ENCODE measurements around the gene WDR82. TPM values are rescaled to one million over a fixed set of nuclear protein-coding genes. Genes with fewer than 3 reads are reported as not detected.

The WDR82 gene
- total and polyA plus RNA-seq, 7 donors = 22.2 to 54.9 (median 46.8) TPM

DNA sequence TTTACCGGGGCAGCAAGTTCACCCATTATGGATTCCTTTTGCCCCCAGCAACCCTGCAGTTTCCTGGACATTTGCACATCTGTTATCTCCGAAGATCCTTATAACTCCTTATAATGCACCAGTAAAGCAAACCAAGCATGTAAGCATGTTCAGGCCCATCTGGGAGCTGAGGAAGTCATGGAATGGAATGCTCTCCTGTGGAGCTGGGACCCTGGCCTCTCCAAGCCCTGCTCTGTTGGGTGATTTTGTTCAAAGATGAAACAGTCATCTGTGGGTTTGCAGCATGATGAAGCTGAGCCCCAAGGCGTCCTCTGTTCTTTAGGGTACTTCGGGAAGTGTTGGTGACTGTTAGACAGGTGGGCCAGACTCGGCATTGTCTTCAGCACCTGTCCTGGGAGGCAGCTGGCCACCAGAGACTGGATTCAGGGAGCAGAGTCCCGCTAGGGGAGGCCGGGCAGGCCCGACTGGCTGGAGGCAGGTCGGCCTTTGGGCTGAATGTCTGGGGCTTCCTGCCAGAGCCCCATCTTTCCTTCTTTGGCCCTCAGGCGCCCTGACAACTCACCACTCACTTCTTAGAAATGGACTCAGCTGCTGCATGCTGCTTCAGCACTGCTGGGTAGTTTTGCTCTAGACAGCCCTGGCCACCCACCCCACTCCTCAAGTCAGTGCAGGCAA lies 41.6 kb upstream of the WDR82 start:
- intact Hi-C loops (cut with DNase I) = no loop called here
- Histone ChIP-seq H3K27me3 (no peaks in the 10 kb centered on the region), H3K9me3 (no peaks in the 10 kb centered on the region), H3K27ac (no peak overlapping the region), H3K4me3 (no peak overlapping the region), H3K4me1 (peaks cover 0 to 14% (median 11%) of the 10 kb centered on the region in 4 donors), H3K36me3 (no peaks in the 10 kb centered on the region)
- WGBS, 2 donors = 91 to 92% methylated on average over 10 of the region's 10 CpGs
- no peak for DNase-seq
- no peak for TF ChIP-seq POLR2A (IDR thresholded peaks at IDR 0.05)
- TF ChIP-seq EP300 (IDR thresholded peaks at IDR 0.05) = no peak
- no peak for TF ChIP-seq POLR2AphosphoS5 (IDR thresholded peaks at IDR 0.05)
- TF ChIP-seq, protein P1, sequence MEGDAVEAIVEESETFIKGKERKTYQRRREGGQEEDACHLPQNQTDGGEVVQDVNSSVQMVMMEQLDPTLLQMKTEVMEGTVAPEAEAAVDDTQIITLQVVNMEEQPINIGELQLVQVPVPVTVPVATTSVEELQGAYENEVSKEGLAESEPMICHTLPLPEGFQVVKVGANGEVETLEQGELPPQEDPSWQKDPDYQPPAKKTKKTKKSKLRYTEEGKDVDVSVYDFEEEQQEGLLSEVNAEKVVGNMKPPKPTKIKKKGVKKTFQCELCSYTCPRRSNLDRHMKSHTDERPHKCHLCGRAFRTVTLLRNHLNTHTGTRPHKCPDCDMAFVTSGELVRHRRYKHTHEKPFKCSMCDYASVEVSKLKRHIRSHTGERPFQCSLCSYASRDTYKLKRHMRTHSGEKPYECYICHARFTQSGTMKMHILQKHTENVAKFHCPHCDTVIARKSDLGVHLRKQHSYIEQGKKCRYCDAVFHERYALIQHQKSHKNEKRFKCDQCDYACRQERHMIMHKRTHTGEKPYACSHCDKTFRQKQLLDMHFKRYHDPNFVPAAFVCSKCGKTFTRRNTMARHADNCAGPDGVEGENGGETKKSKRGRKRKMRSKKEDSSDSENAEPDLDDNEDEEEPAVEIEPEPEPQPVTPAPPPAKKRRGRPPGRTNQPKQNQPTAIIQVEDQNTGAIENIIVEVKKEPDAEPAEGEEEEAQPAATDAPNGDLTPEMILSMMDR (IDR thresholded peaks at IDR 0.05) = no peak

DNA sequence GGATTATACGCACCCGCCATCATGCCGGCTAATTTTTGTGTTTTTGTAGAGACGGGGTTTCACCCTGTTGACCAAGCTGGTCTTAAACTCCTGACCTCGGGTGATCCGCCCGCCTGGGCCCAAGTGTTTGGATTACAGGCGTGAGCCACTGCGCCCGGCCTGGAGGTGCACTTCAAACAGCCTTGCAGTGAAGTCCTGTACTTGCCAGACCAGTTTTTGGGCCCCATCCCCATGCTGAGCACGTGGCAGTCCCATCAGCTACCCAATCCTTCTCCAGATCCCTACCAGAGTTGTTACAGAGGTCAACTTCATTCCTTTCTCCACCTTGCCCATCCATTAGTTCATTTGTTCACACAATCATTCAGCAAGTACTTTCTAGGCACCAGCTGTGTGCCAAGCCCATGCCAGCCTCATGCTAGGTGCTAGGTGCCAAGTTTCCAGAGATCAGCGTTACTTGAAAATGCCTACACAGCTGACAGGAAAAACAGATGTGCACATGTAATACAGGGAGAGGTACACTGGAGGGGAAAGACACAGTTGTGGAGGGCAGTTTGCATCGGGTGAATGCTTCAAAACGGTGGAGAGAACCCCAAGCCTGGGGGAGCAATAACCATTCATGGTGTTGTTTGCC lies 39.9 kb upstream of the WDR82 start:
- no peak for TF ChIP-seq POLR2A (IDR thresholded peaks at IDR 0.05)
- no peak for TF ChIP-seq EP300 (IDR thresholded peaks at IDR 0.05)
- TF ChIP-seq POLR2AphosphoS5 (IDR thresholded peaks at IDR 0.05) = no peak
- TF ChIP-seq, protein P1 (IDR thresholded peaks at IDR 0.05) = no peak
- Histone ChIP-seq H3K27ac (no peak overlapping the region), H3K4me1 (peaks cover 0 to 18% (median 11%) of the 10 kb centered on the region in 4 donors), H3K36me3 (no peaks in the 10 kb centered on the region), H3K27me3 (no peaks in the 10 kb centered on the region), H3K9me3 (no peaks in the 10 kb centered on the region), H3K4me3 (peak overlapping the region in 1 of 4 donors; percentile 46)
- WGBS, 2 donors = 46 to 71% methylated on average over 14 of the region's 14 CpGs
- no peak for DNase-seq
- intact Hi-C loops (cut with DNase I) = no loop called here

DNA sequence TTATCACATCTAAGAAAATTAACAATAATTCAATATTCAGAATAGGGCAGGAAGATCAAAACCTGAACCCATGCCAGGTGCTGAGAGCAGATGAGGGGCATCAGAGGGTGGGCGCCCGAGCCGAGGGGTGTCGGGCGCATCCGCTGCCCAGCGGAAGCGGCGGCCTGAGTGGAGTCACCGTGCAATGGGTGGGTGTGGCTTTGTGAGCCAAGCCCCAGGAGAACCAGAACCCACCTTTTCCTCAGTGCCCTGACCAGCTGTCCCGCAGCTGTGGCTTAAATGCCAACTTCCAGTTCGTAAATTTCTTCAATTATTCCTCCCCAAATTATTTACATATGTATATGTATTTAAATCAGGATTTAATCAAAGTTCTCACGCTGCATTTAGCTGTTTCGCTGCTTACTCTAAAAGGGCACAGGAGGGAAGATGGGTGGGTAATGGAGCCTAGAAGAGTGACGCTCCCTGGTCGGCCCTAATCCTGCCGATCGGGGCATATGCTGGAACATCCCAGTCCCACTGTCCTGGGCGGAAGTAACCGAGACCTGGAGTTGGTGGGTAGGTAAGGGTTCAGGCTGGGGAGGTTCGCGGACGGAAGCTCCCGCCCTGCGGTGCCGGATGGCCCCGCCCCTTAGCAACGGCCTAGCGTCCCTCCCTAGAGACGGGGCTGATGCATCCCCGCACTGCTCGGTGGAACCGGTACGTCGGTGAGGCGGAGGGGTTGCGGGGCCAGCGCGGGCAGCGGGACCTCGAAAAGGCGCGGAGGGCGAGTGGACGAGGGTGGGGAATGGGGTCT lies 39.0 kb upstream of the WDR82 start:
- Histone ChIP-seq H3K4me1 (peaks cover 0 to 18% (median 11%) of the 10 kb centered on the region in 4 donors), H3K27me3 (no peaks in the 10 kb centered on the region), H3K9me3 (no peaks in the 10 kb centered on the region), H3K4me3 (peak overlapping the region; percentile 17 to 46 (median 40)), H3K27ac (no peak overlapping the region), H3K36me3 (no peaks in the 10 kb centered on the region)
- TF ChIP-seq EP300 (IDR thresholded peaks at IDR 0.05) (no peak), POLR2AphosphoS5 (IDR thresholded peaks at IDR 0.05) (peak in 1 of 4 donors; percentile 19), POLR2A (IDR thresholded peaks at IDR 0.05) (no peak)
- TF ChIP-seq, protein P1 (IDR thresholded peaks at IDR 0.05) = no peak
- intact Hi-C loops (cut with DNase I) = no loop called here
- DNase-seq = no peak
- WGBS, 2 donors = 10 to 17% methylated on average over 45 of the region's 45 CpGs

DNA sequence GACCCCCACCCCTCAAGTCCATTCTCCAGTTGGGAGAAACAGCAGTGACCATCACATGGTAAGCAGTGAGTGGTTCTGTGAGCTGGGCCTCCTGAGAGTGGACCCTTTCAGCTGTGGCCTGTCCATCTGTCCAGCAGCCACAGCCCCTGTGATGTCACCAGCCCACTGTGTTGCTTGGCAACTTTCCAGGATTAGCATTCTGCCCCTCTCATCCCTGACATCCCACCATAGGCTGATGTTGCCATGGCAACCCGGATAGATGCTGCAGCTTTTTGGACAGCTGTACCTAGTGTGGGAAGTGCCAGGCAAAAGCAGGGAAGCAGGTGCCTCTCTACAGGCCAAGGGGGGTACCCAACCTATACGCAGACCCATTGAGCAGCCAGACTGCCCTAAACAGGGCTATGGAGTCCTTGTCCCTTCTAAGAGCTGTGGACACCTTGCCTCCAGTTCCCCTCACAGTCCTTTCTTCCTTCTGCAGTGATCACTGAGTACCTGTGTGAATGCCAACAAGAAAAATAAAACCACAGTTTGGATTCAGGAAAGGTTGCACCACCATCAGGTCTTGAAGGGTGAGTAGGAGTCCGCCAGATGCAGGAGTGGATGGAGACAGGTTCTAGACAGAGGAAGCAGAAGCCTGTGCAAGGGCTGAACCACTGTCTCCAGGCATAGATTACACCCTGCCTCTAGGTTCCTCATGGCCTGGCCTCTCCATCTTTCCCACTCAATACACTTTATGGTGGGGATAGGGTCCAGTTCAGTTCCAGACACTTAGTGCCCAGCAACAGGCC lies 37.7 kb upstream of the WDR82 start, which contains the start of gene DNAH1:
Gene DNAH1, plus strand, starts transcription at position 343 of the 788 bp plus-strand sequence. CDS start 6,124 bp downstream, outside the sequence.
- no peaks in the 10 kb centered on the region for H3K27me3 ChIP-seq
- intact Hi-C loops (cut with DNase I) = no loop called here
- H3K9me3 ChIP-seq = no peaks in the 10 kb centered on the region
- TF ChIP-seq EP300 (IDR thresholded peaks at IDR 0.05) = no peak
- TF ChIP-seq POLR2AphosphoS5 (IDR thresholded peaks at IDR 0.05) = no peak
- TF ChIP-seq POLR2A (IDR thresholded peaks at IDR 0.05) = no peak
- TF ChIP-seq, protein P1 (IDR thresholded peaks at IDR 0.05) = no peak
- no peaks in the 10 kb centered on the region for H3K36me3 ChIP-seq
- no peak for DNase-seq
- WGBS, 2 donors = 96% methylated on average over 3 of the region's 3 CpGs
- peak within 1 kb of the TSS in 3 of 4 donors; percentile 35 to 46 (median 46) for H3K4me3 ChIP-seq
- H3K27ac ChIP-seq = no peak within 1 kb of the TSS
- H3K4me1 ChIP-seq = peaks cover 0 to 18% (median 11%) of the 10 kb centered on the region in 4 donors
